Uterus (tissue), 4 donors: Measurements from ENCODE around the gene CYP4F2. TPM values are rescaled to one million over a fixed set of nuclear protein-coding genes. Genes with fewer than 3 reads are reported as not detected.

Experiments used
- DNase-seq, 2 donors: peaks; one replicate each; pipeline ENCODE4 v3.0.0-alpha.2; 2019 to 2020
- H3K27ac ChIP-seq, 2 donors: fragments of 200-600 bp; sonication (generic); 1 replicate in 1 of 2; 2 replicates in 1 of 2; pipeline ENCODE4 v1.5.1; 2016 to 2018
- H3K27me3 ChIP-seq, 2 donors: fragments of 200-600 bp; sonication (generic); one replicate each; pipeline ENCODE4 v1.5.1; 2018 to 2019; ENCODE audit warnings: control low read depth in 1 of 2
- H3K36me3 ChIP-seq, 2 donors: fragments of 200-600 bp; sonication (generic); one replicate each; pipeline ENCODE4 v1.5.1; 2019; ENCODE audit warnings: control low read depth in 1 of 2
- H3K4me1 ChIP-seq, 2 donors: fragments of 200-600 bp; sonication (generic); one replicate each; pipeline ENCODE4 v1.5.1; 2018 to 2019; ENCODE audit warnings: control low read depth in 1 of 2
- H3K4me3 ChIP-seq, 2 donors: fragments of 200-600 bp; sonication (generic); 1 replicate in 1 of 2; 2 replicates in 1 of 2; pipeline ENCODE4 v1.5.1; 2018 to 2019; ENCODE audit warnings: mild to moderate bottlenecking in 1 of 2
- H3K9me3 ChIP-seq, 2 donors: fragments of 200-600 bp; sonication (generic); one replicate each; pipeline ENCODE4 v1.5.1; 2019; ENCODE audit warnings: control low read depth in 1 of 2
- POLR2A ChIP-seq, 2 donors: fragments of 450-650 bp; IDR thresholded peaks; one replicate each; pipeline ENCODE4 v1.6.1; 2016; ENCODE audit warnings: antibody characterized with exemption in 2 of 2, mild to moderate bottlenecking in 1 of 2, moderate library complexity in 1 of 2
- intact Hi-C: fragments of 100-400 bp; cut with DNase I; formaldehyde crosslinking; loops from one replicate; pipeline ENCODE4 v1.15.1; 2023; ENCODE audit warnings: low total_unique reads
- total RNA-seq, 4 donors: library from RNA; depleted of rRNA in 3 of 4; stranded (reverse); fragments of >200 nt in 3 of 4; gene quantifications; one replicate each; pipeline versions ENCODE4 v1.1.0 to v1.2.4, GENCODE V29; 2014 to 2023
- TF ChIP-seq, protein P1 (sequence below), 4 experiments: fragments of 200-600 bp in 2 of 4; fragments of 450-650 bp in 2 of 4; sonication (generic) in 2 of 4; IDR thresholded peaks; one replicate each; pipeline ENCODE4 v1.5.1; 2016 to 2019; ENCODE audit warnings: antibody characterized with exemption in 4 of 4, mild to moderate bottlenecking in 2 of 4, moderate library complexity in 1 of 4
- donor health status: DM: yes; HTN: yes; CAD: no.

Gene CYP4F2
- total RNA-seq, 4 donors from 2014 or later = 0.14 TPM; not detected in 3

DNA sequence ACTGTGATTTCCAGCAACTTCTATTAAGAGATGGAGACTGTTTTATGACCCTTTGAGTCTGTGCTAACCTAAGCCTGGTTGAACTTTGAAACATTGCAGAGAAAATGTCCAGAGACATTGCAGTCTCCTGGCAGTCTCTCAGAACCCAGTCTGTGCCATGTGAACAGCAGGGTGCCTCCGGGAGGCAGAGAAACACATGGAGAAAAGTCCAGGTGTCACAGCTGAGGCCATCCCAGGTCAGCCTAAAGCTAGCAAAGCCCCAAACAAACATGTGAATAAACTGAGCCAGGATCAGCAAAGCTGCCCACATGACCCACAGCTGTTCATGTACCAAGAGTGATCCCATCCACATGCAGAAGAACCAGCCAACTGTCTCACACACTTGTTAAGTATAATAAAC lies 28.6 kb upstream of the CYP4F2 start:
- no peak overlapping the region for H3K4me3 ChIP-seq
- H3K9me3 ChIP-seq = no peaks in the 10 kb centered on the region
- no peak for DNase-seq
- no peaks in the 10 kb centered on the region for H3K4me1 ChIP-seq
- intact Hi-C loops = no loop called here
- TF ChIP-seq, protein P1, sequence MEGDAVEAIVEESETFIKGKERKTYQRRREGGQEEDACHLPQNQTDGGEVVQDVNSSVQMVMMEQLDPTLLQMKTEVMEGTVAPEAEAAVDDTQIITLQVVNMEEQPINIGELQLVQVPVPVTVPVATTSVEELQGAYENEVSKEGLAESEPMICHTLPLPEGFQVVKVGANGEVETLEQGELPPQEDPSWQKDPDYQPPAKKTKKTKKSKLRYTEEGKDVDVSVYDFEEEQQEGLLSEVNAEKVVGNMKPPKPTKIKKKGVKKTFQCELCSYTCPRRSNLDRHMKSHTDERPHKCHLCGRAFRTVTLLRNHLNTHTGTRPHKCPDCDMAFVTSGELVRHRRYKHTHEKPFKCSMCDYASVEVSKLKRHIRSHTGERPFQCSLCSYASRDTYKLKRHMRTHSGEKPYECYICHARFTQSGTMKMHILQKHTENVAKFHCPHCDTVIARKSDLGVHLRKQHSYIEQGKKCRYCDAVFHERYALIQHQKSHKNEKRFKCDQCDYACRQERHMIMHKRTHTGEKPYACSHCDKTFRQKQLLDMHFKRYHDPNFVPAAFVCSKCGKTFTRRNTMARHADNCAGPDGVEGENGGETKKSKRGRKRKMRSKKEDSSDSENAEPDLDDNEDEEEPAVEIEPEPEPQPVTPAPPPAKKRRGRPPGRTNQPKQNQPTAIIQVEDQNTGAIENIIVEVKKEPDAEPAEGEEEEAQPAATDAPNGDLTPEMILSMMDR (IDR thresholded peaks at IDR 0.05) = no peak
- no peak for TF ChIP-seq POLR2A (IDR thresholded peaks at IDR 0.05)
- peaks cover 0 to 23% of the 10 kb centered on the region in 2 donors for H3K27me3 ChIP-seq
- no peaks in the 10 kb centered on the region for H3K36me3 ChIP-seq
- no peak overlapping the region for H3K27ac ChIP-seq

DNA sequence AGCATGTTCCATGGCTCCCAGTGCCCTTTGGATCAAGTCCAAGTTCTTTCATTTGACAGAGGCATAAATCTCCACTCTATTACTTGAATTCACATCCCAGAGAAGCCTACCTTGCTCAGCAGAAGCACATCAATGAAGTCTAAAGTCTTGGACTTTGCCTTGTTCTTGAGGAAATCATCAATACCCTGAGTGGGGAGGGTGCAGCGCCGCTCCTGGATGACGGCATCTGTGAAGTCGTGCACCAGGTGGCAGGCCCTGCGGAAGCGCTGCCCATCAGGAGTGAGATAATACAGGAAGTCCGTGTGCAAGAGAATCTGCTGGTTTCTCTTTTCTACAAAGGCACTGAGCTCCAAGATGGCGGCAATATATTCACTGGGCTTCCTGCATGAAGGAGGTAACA lies 25.8 kb upstream of the CYP4F2 start:
- no peaks in the 10 kb centered on the region for H3K9me3 ChIP-seq
- H3K36me3 ChIP-seq = no peaks in the 10 kb centered on the region
- H3K27ac ChIP-seq = no peak overlapping the region
- no peak overlapping the region for H3K4me3 ChIP-seq
- no peaks in the 10 kb centered on the region for H3K4me1 ChIP-seq
- DNase-seq = no peak
- H3K27me3 ChIP-seq = peaks cover 0 to 4% of the 10 kb centered on the region in 2 donors
- no peak for TF ChIP-seq POLR2A (IDR thresholded peaks at IDR 0.05)
- TF ChIP-seq, protein P1 (IDR thresholded peaks at IDR 0.05) = no peak
- intact Hi-C loops = no loop called here

DNA sequence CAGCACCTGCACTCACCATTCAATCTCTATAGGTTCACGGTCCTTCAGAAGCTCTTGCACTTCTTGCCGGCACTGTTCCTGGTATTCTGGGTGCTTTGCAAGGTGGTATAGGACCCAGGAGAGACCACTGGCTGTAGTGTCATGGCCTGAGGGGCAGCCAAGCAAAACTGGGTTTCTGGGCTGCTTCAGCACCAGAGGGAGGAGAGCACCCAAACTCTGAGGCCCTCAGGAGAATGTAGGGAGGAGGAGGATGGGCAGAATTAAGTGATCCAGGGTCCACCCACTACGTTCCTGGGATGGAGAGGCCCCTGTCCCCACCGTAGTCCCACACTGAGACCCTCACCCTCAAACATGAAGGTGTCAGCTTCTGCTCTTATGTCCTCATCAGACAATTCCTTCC lies 24.1 kb upstream of the CYP4F2 start:
- TF ChIP-seq, protein P1 (IDR thresholded peaks at IDR 0.05) = no peak
- TF ChIP-seq POLR2A (IDR thresholded peaks at IDR 0.05) = no peak
- H3K4me1 ChIP-seq = no peaks in the 10 kb centered on the region
- no peak overlapping the region for H3K4me3 ChIP-seq
- no peak for DNase-seq
- intact Hi-C loops = no loop called here
- no peaks in the 10 kb centered on the region for H3K27me3 ChIP-seq
- no peak overlapping the region for H3K27ac ChIP-seq
- no peaks in the 10 kb centered on the region for H3K9me3 ChIP-seq
- no peaks in the 10 kb centered on the region for H3K36me3 ChIP-seq

DNA sequence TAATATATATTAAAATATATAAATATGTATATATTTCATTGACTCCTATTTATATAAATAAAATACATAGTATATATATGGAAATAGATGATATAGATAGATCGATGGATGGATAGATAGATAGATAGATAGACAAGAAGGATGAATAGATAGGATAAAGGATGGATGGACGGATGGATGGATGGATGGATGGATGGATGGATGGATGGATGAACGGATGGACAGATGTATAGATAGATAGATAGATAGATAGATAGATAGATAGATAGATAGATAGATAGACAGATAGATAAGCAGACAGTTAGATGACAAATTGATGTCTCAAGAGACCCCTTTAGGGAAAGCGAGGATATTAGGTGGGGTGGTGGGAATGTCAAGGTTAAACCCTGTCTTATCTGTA lies 21.4 kb upstream of the CYP4F2 start:
- Histone ChIP-seq H3K36me3 (no peaks in the 10 kb centered on the region), H3K4me1 (no peaks in the 10 kb centered on the region), H3K27ac (no peak overlapping the region), H3K4me3 (no peak overlapping the region), H3K9me3 (no peaks in the 10 kb centered on the region), H3K27me3 (no peaks in the 10 kb centered on the region)
- TF ChIP-seq, protein P1 (IDR thresholded peaks at IDR 0.05) = no peak
- DNase-seq = no peak
- intact Hi-C loops = no loop called here

DNA sequence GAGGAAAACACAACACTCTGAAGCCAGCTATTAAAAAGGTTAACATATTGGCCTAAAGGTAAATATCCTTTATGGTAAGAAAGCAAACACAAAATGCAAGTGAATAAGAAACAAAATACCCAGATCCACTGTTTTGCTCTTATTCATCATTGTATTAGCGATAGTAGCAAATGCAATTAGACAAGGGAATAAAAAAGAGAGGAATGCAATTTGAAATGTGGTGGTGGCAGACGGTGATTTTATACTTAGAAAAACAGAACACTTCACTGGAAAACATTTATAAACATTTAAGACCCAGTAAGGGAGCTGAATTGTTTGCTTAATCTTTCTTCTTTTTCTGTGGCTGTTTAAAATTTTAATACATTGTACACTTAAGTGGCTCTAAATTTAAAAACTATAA lies 17.2 kb upstream of the CYP4F2 start:
- H3K4me1 ChIP-seq = no peaks in the 10 kb centered on the region
- no peaks in the 10 kb centered on the region for H3K9me3 ChIP-seq
- no peaks in the 10 kb centered on the region for H3K36me3 ChIP-seq
- H3K27me3 ChIP-seq = peaks cover 0 to 19% of the 10 kb centered on the region in 2 donors
- intact Hi-C loops = no loop called here
- TF ChIP-seq, protein P1 (IDR thresholded peaks at IDR 0.05) = no peak
- TF ChIP-seq POLR2A (IDR thresholded peaks at IDR 0.05) = no peak
- no peak overlapping the region for H3K4me3 ChIP-seq
- no peak overlapping the region for H3K27ac ChIP-seq
- no peak for DNase-seq
